ENCODE results near the gene UBL3. TPM values are rescaled to one million over a fixed set of nuclear protein-coding genes. Genes with fewer than 3 reads are reported as not detected.

Gene UBL3
- polyA plus RNA-seq, 1 of the 3 experiments (the other 2 are of a cell fraction), result 5.8 TPM

- ChIA-PET POLR2A (no interaction called here), CTCF (interaction anchor here (0.9 to 1.1 kb wide), 2 partner anchors 8 to 389 kb away, joined by 3 read pairs; no protein-coding TSS in a partner anchor)
- Histone ChIP-seq H3K9ac (no peak overlapping the region), H3K27me3 (ENCODE audit: insufficient read depth) (peaks cover 7% of the 10 kb centered on the region; the same call in 1 of the 2 replicates), H3K4me3 (ENCODE audit: low read depth in 2 of 2, low read length in 1 of 2) (no peak overlapping the region), H3K36me3 (replicated peaks in 1 of 2; ENCODE audit: control insufficient read depth in 1 of 2, insufficient read depth in 2 of 2, low read length in 1 of 2) (no peaks in the 10 kb centered on the region), H3K9me3 (no peaks in the 10 kb centered on the region; the same call in 1 of the 2 replicates), H3K27ac (ENCODE audit: low read depth in 2 of 2, low read length in 1 of 2) (no peak overlapping the region), H3F3A (replicated peaks; ENCODE audit: insufficient read depth) (no peaks in the 10 kb centered on the region), H3K79me2 (ENCODE audit: insufficient read depth) (no peaks in the 10 kb centered on the region), H3K4me2 (no peak overlapping the region), H2AFZ (ENCODE audit: low read depth) (no peak overlapping the region), H3K4me1 (ENCODE audit: control insufficient read depth in 1 of 2, insufficient read depth in 2 of 2, low read depth in 1 of 2, low read length in 1 of 2) (no peaks in the 10 kb centered on the region), H4K20me1 (ENCODE audit: insufficient read depth) (no peaks in the 10 kb centered on the region), H3K9me2 (no peaks in the 10 kb centered on the region)
- WGBS (ENCODE audit: low lambda C conversion rate), result 39% methylated on average over 3 of the region's 3 CpGs
- TF ChIP-seq JUND (IDR thresholded peaks at IDR 0.05) (no peak), EP300 (IDR thresholded peaks at IDR 0.05; ENCODE audit: borderline replicate concordance in 1 of 2, low read depth in 1 of 2, low read length in 1 of 2) (no peak), EZH2phosphoT487 (IDR thresholded peaks at IDR 0.05; ENCODE audit: borderline replicate concordance, low read depth) (no peak), FOSL2 (IDR thresholded peaks at IDR 0.05; ENCODE audit: borderline replicate concordance, low read depth) (no peak), IRF3 (IDR thresholded peaks at IDR 0.05; ENCODE audit: low read depth, low read length) (no peak), NRF1 (IDR thresholded peaks at IDR 0.05; ENCODE audit: low read depth, low read length) (no peak)
- DNase-seq, result no peak
Measured at GRCh38 chr13:29716493-29716892, 133.9 kb downstream of the UBL3 start.

Small RNA genes within 50 kb of the gene (small RNA-seq; reads per million reads assigned to genes)
- 0 reads per million in 7 experiments for gene RF00017
- 0 reads per million in 7 experiments for gene TIMM8BP1

Data from SK-N-SH (cell line).